Measurements from ENCODE around the gene FAM20A. TPM values are rescaled to one million over a fixed set of nuclear protein-coding genes. Genes with fewer than 3 reads are reported as not detected.
"Not testable (repeated sequence)": the region's sequence is repeated elsewhere in the genome, so short reads cannot be mapped to it uniquely, and the experiment has no call there.

Gene FAM20A
- total and polyA plus RNA-seq, 2 experiments from 2014 or later = 9.3 to 10.9 TPM

GRCh38 chr17:68518063-68518815 is 82.9 kb downstream of the FAM20A start:
- H3K9me2 ChIP-seq (ENCODE audit: insufficient read depth) = no peaks in the 10 kb centered on the region
- H3K9me3 ChIP-seq (ENCODE audit: low read depth) = no peaks in the 10 kb centered on the region
- no peak overlapping the region for H2AFZ ChIP-seq
- WGBS, 2 experiments (ENCODE audit: low coverage in 1 of 2, low lambda C conversion rate in 2 of 2, missing lambda C conversion rate in 2 of 2) = 88 to 92% methylated on average over 9 of the region's 9 CpGs
- peaks cover 26% of the 10 kb centered on the region for H3K4me1 ChIP-seq (ENCODE audit: insufficient read depth)
- peaks cover 61% of the 10 kb centered on the region for H3K36me3 ChIP-seq (ENCODE audit: low read depth)
- in situ Hi-C loops (cut with MboI) = no loop called here
- H3K9ac ChIP-seq = no peak overlapping the region
- H3F3A ChIP-seq (ENCODE audit: insufficient read depth) = peaks cover 26% of the 10 kb centered on the region
- no peak overlapping the region for H3K4me2 ChIP-seq (ENCODE audit: unreplicated experiment)
- H3K4me3 ChIP-seq = no peak overlapping the region
- TF ChIP-seq EZH2phosphoT487 (IDR thresholded peaks at IDR 0.05; ENCODE audit: insufficient read depth, low read depth) = no peak
- no peak for TF ChIP-seq EZH2 (IDR thresholded peaks at IDR 0.05; ENCODE audit: insufficient read depth, poor library complexity, severe bottlenecking)
- no peaks in the 10 kb centered on the region for H3K27me3 ChIP-seq (replicated peaks; ENCODE audit: insufficient read depth)
- peaks cover 100% of the 10 kb centered on the region for H3K79me2 ChIP-seq (ENCODE audit: insufficient read depth)
- H4K20me1 ChIP-seq (ENCODE audit: insufficient read depth) = peaks cover 42% of the 10 kb centered on the region; the same call in 1 of the 2 replicates
- H3K27ac ChIP-seq = no peak overlapping the region
- DNase-seq = no peak

DNA sequence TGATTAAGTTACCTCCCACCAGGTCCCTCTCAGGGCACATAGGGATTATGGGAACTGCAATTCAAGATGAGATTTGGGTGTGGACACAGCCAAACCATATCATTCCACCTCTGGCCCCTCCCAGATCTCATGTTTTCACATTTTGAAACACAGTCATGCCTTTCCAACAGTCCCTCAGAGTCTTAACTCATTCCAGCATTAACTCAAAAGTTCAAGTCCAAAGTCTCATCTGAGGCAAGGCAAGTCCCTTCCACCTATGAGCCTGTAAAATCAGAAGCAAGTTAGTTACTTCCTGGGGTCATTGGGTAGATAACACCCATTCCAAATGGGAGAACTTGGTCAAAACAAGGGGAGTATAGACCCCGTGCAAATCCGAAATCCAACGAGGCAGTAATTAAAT is 83.6 kb downstream of the FAM20A start:
- 98 to 99% methylated on average over 3 of the region's 3 CpGs for WGBS, 2 experiments (ENCODE audit: low coverage in 1 of 2, low lambda C conversion rate in 2 of 2, missing lambda C conversion rate in 2 of 2)
- peaks cover 28% of the 10 kb centered on the region for H3F3A ChIP-seq (ENCODE audit: insufficient read depth)
- H3K4me2 ChIP-seq (ENCODE audit: unreplicated experiment); H3K9ac ChIP-seq; H3K9me3 ChIP-seq (ENCODE audit: low read depth); H3K4me3 ChIP-seq; DNase-seq; H2AFZ ChIP-seq; H3K9me2 ChIP-seq (ENCODE audit: insufficient read depth); in situ Hi-C loops (cut with MboI); H3K27ac ChIP-seq; H3K27me3 ChIP-seq (replicated peaks; ENCODE audit: insufficient read depth): not testable (repeated sequence)
- peaks cover 41% of the 10 kb centered on the region; the same call in 1 of the 2 replicates for H4K20me1 ChIP-seq (ENCODE audit: insufficient read depth)
- H3K36me3 ChIP-seq (ENCODE audit: low read depth) = peaks cover 55% of the 10 kb centered on the region
- peaks cover 26% of the 10 kb centered on the region for H3K4me1 ChIP-seq (ENCODE audit: insufficient read depth)
- peaks cover 100% of the 10 kb centered on the region for H3K79me2 ChIP-seq (ENCODE audit: insufficient read depth)

DNA sequence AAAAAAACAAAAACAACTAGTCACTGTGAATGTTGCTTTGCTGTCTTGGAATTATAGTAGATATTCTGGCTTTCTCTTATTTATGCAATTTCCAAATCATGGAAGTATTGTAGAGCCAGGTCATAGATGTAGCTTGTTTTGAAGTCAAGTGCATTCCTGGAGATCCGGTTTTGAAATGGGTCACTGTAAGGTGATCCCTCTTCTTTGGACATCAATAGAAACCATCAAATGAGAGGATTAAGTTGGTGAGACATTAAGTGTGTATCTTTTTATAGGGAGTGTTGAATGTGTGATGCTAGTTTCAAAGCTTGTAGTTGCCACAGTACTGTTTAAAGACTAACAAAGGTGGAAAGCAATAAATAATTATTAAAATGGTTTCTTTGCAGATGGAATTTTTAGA is 84.4 kb downstream of the FAM20A start:
- Histone ChIP-seq H3K9me2 (ENCODE audit: insufficient read depth) (no peaks in the 10 kb centered on the region), H3K27me3 (replicated peaks; ENCODE audit: insufficient read depth) (no peaks in the 10 kb centered on the region), H2AFZ (no peak overlapping the region), H3K9ac (no peak overlapping the region), H3K36me3 (ENCODE audit: low read depth) (peaks cover 49% of the 10 kb centered on the region), H3K79me2 (ENCODE audit: insufficient read depth) (peaks cover 95% of the 10 kb centered on the region), H3K4me1 (ENCODE audit: insufficient read depth) (peaks cover 26% of the 10 kb centered on the region), H3F3A (ENCODE audit: insufficient read depth) (peaks cover 28% of the 10 kb centered on the region), H3K27ac (no peak overlapping the region), H3K4me3 (no peak overlapping the region), H4K20me1 (ENCODE audit: insufficient read depth) (peaks cover 32% of the 10 kb centered on the region; the same call in 1 of the 2 replicates), H3K4me2 (ENCODE audit: unreplicated experiment) (no peak overlapping the region), H3K9me3 (ENCODE audit: low read depth) (no peaks in the 10 kb centered on the region)
- in situ Hi-C loops (cut with MboI) = no loop called here
- 87 to 92% methylated on average over 1 of the region's 1 CpG for WGBS, 2 experiments (ENCODE audit: low coverage in 1 of 2, low lambda C conversion rate in 2 of 2, missing lambda C conversion rate in 2 of 2)
- no peak for DNase-seq
- TF ChIP-seq EZH2 (IDR thresholded peaks at IDR 0.05; ENCODE audit: insufficient read depth, poor library complexity, severe bottlenecking) (no peak), EZH2phosphoT487 (IDR thresholded peaks at IDR 0.05; ENCODE audit: insufficient read depth, low read depth) (no peak)

DNA sequence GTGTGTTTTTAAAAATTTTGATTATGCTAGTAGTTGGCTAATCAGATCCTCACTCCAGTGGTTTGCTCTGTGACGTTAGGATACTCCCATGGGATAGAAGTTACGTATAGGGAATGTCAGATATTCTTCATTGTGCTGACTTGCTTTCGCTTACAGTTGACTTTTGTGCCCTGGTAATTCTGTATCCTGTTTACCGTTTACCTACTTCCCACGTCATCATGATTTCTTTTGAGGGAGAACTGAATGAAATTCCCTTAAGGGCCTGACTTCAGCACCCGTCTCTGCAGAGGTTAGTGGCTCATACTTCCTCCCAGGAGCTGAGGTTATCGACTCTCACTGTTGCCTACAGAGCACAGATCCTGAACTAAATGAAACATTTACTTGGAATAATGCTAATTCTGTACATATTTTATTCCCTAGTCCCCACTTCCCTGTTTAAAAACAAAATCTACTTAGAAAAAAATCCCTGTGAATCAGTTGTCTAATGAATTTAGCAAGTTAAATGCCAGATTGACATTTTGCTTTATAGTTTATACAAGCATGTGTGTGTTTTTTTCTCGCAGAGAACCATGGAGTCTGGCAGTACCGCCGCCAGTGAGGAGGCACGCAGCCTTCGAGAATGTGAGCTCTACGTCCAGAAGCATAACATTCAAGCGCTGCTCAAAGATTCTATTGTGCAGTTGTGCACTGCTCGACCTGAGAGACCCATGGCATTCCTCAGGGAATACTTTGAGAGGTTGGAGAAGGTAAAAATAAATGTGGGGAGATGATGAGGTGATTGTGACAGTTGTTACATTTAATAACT is 86.1 kb downstream of the FAM20A start:
- Histone ChIP-seq H2AFZ (no peak overlapping the region), H3K9me2 (ENCODE audit: insufficient read depth) (no peaks in the 10 kb centered on the region), H3F3A (ENCODE audit: insufficient read depth) (peaks cover 28% of the 10 kb centered on the region), H3K27me3 (replicated peaks; ENCODE audit: insufficient read depth) (no peaks in the 10 kb centered on the region), H3K79me2 (ENCODE audit: insufficient read depth) (peaks cover 78% of the 10 kb centered on the region), H4K20me1 (ENCODE audit: insufficient read depth) (peaks cover 30% of the 10 kb centered on the region; the same call in 1 of the 2 replicates), H3K9ac (peak overlapping the region; percentile 97), H3K9me3 (ENCODE audit: low read depth) (no peaks in the 10 kb centered on the region), H3K4me3 (peak overlapping the region; percentile 99), H3K36me3 (ENCODE audit: low read depth) (peaks cover 43% of the 10 kb centered on the region), H3K27ac (peak overlapping the region; percentile 95), H3K4me2 (ENCODE audit: unreplicated experiment) (peak overlapping the region; percentile 95), H3K4me1 (ENCODE audit: insufficient read depth) (peaks cover 30% of the 10 kb centered on the region)
- DNase-seq = peak; percentile 69
- 44 to 45% methylated on average over 15 of the region's 15 CpGs for WGBS, 2 experiments (ENCODE audit: low coverage in 1 of 2, low lambda C conversion rate in 2 of 2, missing lambda C conversion rate in 2 of 2)
- in situ Hi-C loops (cut with MboI) = no loop called here
- TF ChIP-seq EZH2 (IDR thresholded peaks at IDR 0.05; ENCODE audit: insufficient read depth, poor library complexity, severe bottlenecking) (no peak), EZH2phosphoT487 (IDR thresholded peaks at IDR 0.05; ENCODE audit: insufficient read depth, low read depth) (no peak)

All from GM23248 (cell line).